ENCODE measurements around the gene TTC7B.

DNA sequence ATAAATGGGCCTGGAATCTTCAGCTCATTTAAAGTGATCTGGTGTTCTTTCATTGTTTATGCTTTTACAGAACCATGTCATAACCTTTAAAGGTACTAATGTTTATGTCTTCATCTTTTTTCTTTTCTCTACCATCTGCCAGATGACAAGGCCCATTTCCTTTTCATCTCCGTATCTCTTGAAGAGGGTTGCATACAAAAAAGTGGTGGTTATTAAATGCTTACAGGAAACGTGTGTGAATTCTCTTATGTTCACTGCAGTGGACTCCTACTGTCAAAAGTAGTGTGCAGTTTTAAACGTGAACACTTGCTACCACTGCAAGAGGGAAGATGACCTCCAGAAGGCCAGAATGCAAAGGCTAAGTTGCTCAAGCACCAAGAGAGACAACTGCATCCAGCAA lies 91.4 kb downstream of the TTC7B start:
- TF ChIP-seq, protein P1, sequence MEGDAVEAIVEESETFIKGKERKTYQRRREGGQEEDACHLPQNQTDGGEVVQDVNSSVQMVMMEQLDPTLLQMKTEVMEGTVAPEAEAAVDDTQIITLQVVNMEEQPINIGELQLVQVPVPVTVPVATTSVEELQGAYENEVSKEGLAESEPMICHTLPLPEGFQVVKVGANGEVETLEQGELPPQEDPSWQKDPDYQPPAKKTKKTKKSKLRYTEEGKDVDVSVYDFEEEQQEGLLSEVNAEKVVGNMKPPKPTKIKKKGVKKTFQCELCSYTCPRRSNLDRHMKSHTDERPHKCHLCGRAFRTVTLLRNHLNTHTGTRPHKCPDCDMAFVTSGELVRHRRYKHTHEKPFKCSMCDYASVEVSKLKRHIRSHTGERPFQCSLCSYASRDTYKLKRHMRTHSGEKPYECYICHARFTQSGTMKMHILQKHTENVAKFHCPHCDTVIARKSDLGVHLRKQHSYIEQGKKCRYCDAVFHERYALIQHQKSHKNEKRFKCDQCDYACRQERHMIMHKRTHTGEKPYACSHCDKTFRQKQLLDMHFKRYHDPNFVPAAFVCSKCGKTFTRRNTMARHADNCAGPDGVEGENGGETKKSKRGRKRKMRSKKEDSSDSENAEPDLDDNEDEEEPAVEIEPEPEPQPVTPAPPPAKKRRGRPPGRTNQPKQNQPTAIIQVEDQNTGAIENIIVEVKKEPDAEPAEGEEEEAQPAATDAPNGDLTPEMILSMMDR (IDR thresholded peaks at IDR 0.05) = no peak
- TF ChIP-seq TCF7L2 (IDR thresholded peaks at IDR 0.05; ENCODE audit: low read depth, low read length) (no peak), POLR2AphosphoS5 (IDR thresholded peaks at IDR 0.05; ENCODE audit: low read depth, low read length) (no peak), SIN3A (IDR thresholded peaks at IDR 0.05; ENCODE audit: borderline replicate concordance, insufficient read depth, low read depth, low read length) (no peak)
